Measurements from ENCODE around the gene KRT79.

- TF ChIP-seq POLR2A (IDR thresholded peaks at IDR 0.05; ENCODE audit: low read depth, low read length) (no peak), POLR2AphosphoS5 (IDR thresholded peaks at IDR 0.05; ENCODE audit: low read depth, low read length) (no peak), TAF1 (IDR thresholded peaks at IDR 0.05; ENCODE audit: low read depth, low read length) (no peak), POU2F2 (IDR thresholded peaks at IDR 0.05; ENCODE audit: low read depth, low read length) (no peak), SPI1 (IDR thresholded peaks at IDR 0.05; ENCODE audit: low read depth, low read length) (no peak), PAX5 (IDR thresholded peaks at IDR 0.05; ENCODE audit: insufficient read depth, low read length, severe bottlenecking) (no peak)
These were observed 25.4 kb downstream of the KRT79 start for GRCh38 chr12:52808573-52809160.

Measured in GM12891 (cell line).